ENCODE data around the gene ZSCAN12.
"Not testable (repeated sequence)": the region's sequence is repeated elsewhere in the genome, so short reads cannot be mapped to it uniquely, and the experiment has no call there.

ZSCAN12 gene

DNA sequence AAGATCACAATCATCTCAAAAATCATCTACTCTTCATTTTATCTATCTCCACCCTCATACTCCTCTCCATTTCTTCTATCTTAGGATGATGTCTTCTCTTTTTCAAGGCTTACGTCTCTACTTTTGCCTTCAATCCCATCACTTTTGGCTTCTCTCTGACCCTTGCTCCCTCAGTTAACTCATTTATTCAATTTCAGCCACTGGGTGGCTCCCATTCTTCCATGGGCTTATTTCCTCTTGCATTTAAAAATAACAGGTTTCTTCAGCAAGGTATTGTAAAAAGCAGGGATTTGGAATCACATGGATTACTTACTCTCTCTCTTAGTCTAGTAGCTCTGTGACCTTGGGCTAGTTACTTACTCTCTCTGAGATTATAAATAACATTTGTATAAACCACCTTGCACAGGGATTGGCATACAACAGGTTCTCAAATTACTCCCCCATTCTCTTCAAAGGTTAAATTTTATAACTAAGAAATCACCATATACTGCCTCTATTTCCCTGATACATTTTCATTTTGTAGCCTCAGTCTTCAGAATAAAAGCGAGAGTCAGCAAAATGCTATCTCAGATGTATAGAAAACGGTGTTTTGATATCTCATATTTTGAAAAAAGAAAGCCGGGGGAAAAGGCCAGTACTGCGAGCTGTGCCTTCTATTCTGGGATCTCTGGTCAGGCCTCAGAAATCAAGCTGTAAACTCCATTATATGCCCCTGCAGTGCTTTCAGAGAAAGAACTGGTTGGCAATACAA is 5.5 kb downstream of the ZSCAN12 start:
- no peak for DNase-seq (ENCODE audit: low read depth, low spot score)

GRCh38 chr6:28390688-28391087 is 8.9 kb downstream of the ZSCAN12 start:
- no peak for DNase-seq (ENCODE audit: low read depth, low spot score)

- no peak for DNase-seq (ENCODE audit: low read depth, low spot score)
Measured at GRCh38 chr6:28384143-28384533, 15.4 kb downstream of the ZSCAN12 start.

DNA sequence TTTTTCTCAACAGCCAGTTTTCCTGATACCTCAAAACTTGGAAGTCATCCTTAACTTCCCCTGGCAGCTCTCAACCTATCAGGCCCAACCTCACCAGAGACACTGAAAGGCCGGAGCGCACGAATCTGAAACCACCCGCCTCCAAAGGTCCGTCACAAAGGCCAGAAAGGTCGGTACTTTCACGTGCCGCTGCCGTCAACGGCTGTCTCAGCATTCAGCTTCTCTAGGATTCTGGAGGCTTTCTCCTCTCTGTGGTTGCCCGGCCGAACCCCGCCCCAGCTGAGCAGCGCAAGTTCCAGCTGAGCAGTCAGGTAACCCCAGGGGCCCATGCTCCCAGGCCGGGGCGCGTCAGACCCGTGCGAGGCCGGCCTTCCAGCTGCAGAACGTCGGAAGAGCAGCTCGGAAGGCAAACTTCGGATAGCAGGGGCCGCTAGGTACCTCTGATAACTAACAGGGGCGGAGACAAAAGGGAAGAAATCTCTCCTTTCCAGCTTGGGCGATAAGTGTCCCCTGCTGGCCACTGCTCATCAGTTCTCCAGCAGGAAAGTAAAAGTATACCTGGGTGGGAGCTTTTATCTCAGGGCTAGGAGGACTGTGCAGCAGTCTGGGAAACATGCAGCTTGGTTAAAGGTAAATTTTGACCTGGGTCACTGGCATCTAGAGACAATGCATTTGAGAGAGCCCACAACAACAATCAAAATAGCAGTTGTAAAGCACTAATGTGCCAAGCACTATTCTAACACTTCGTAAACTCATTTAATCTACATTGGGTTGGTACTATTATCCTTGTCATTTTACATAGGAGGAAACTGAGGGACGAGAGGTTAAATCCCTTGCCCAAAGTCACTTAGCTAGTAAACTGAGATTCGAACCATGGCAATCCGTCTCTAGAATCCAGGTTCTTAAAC is 16.1 kb downstream of the ZSCAN12 start:
- peak; percentile 77 for DNase-seq (ENCODE audit: low read depth, low spot score)

DNA sequence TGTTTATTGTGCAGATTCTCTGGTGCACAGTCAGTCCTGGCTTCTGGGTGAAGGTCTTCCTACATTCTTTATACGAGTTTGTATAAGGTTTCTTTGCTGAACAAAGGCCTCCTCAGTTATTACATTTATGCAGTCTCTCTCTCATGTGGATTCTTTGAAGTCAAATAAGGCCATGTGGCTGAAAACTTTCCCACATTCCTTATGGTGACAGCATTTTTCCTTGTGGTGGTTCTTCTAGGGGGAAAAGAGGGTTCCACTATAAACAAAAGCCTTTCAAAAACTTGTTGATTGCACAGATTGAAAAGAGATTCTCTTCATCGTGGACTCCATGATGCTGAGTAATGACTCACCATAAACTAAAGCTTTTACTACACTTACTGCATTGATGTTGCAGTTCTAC is 19.2 kb downstream of the ZSCAN12 start:
- DNase-seq (ENCODE audit: low read depth, low spot score) = no peak

GRCh38 chr6:28378644-28379043 is 20.9 kb downstream of the ZSCAN12 start:
- DNase-seq (ENCODE audit: low read depth, low spot score) = no peak

DNA sequence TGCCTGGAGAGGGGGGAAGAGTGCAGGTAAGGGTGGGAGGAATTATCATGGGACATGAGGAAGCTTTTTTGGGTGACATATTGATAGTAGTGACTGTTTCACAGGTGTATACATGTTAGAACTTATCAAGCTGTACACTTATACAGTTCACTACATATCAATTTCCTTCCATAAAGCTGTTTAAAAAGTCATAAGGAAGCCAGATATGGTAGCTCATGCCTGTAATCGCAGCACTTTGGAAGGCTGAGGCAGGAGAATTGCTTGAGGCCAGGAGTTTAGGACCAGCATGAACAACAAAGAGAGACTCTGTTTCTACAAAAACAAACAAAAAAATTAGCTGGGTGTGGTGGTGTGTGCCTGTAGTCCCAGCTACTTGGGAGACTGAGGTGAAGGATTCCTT is 21.7 kb downstream of the ZSCAN12 start:
- no peak for DNase-seq (ENCODE audit: low read depth, low spot score)

GRCh38 chr6:28373925-28374324 is 25.6 kb downstream of the ZSCAN12 start:
- no peak for DNase-seq (ENCODE audit: low read depth, low spot score)

- DNase-seq (ENCODE audit: low read depth, low spot score) = no peak
Measured at GRCh38 chr6:28371706-28372451, 27.7 kb downstream of the ZSCAN12 start.

DNA sequence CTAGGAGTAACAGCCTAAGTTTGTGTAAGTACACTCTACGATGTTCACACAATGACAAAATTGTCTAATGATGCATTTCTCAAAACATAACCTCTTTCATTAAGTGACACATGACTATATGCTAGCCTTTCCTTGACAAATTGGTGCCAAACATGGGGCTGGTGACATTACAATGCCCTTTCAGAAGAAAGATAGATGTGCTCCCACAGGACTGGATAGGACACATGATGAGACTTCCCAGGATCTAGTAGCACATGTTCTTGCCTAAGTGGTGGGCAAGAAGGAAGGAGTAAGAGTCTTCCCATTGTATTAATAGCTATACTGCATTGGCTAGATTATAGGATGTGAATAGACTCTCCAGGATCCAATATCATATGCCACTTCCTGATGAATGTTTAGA is 28.3 kb downstream of the ZSCAN12 start:
- no peak for DNase-seq (ENCODE audit: low read depth, low spot score)

GRCh38 chr6:28370440-28370839 is 29.1 kb downstream of the ZSCAN12 start:
- DNase-seq (ENCODE audit: low read depth, low spot score) = no peak

- DNase-seq (ENCODE audit: low read depth, low spot score) = no peak
Measured at GRCh38 chr6:28369463-28369862, 30.1 kb downstream of the ZSCAN12 start.

- DNase-seq (ENCODE audit: low read depth, low spot score) = no peak
Measured at GRCh38 chr6:28368522-28368921, 31.0 kb downstream of the ZSCAN12 start.

GRCh38 chr6:28365590-28365989 is 34.0 kb downstream of the ZSCAN12 start:
- not testable (repeated sequence) for DNase-seq (ENCODE audit: low read depth, low spot score)

DNA sequence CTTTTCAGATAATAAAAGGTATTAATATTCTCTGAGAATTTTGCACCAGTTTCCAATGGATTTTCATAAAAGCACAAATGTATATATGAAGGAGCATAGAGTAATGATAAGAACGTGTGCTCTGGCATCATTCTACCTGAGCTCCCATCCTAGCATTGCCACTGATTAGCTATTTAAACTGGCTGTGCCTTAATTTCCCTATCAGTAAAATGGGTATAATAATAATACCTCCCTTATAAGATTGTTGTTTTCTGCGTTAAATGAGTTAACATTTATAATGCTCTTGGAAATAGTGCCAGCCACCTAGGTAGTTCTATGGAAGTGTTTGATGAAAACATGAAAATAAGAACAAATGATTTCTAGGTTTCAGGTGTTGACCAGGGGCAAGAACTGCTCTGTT is 38.6 kb downstream of the ZSCAN12 start:
- DNase-seq (ENCODE audit: low read depth, low spot score) = no peak

DNA sequence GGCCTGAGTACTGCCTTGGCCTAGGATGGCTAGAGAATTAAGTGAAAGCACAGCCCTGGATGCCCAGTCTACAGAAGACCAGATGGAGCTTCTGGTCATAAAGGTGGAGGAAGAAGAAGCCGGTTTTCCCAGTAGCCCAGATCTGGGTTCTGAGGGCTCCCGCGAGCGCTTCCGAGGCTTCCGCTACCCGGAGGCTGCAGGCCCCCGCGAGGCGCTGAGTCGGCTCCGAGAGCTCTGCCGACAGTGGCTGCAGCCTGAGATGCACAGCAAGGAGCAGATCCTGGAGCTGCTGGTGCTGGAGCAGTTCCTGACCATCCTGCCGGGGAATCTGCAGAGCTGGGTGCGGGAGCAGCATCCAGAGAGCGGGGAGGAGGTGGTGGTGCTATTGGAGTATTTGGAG is 40.0 kb downstream of the ZSCAN12 start:
- DNase-seq (ENCODE audit: low read depth, low spot score) = not testable (repeated sequence)

- no peak for DNase-seq (ENCODE audit: low read depth, low spot score)
Measured at GRCh38 chr6:28357036-28357435, 42.5 kb downstream of the ZSCAN12 start.

DNA sequence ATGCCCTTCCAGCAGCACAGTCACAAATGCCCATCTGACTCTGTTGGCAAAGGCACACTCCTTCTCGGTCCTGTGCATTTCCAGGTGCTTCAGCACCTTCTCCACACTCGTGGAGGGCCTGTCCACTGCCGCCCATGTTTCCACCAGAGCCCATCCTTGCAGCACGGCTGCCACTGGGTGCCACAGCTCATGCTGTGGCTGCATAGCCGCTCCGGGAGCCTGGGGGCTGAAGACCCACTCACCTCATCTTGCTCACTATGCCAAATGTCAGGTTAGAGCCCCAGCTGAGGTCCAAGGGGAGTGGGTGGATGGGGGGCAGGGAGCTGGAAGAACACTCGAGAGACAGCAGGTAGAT is 42.9 kb downstream of the ZSCAN12 start:
- no peak for DNase-seq (ENCODE audit: low read depth, low spot score)

GRCh38 chr6:28355743-28356665 is 43.5 kb downstream of the ZSCAN12 start:
- peak; percentile 57 for DNase-seq (ENCODE audit: low read depth, low spot score)

GRCh38 chr6:28354688-28355554 is 44.6 kb downstream of the ZSCAN12 start:
- no peak for DNase-seq (ENCODE audit: low read depth, low spot score)

All from brain pericyte (primary cell).